ENCODE data around the gene BCAS3.
A peak's percentile ranks its signal among the peaks of the same experiment; 100 is the strongest.

Gene BCAS3

DNA sequence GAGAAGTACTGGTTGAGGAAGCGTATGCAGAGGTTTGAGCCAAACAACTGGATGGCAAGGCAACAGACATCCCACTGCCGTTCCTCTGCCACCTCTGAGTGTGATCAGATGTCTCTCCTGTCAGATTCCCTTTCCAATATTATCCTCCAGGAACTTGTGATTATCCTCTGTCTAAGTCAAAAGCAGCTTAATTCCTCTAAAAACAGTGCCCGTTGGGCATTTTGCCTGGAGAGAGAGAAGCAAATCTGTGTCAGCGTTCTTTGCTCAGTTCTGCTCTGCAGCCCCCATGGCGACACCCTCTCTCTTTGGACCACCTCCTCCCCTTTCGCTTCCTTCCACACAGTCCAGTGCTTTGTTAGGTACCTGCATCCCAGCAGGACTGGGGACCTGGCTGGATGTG is 665.9 kb downstream of the BCAS3 start:
- no peak overlapping the region for H3K4me3 Mint-ChIP-seq
- H3K36me3 Mint-ChIP-seq (ENCODE audit: low read depth): no peaks in the 10 kb centered on the region
- no peak for DNase-seq
- H3K9me3 Mint-ChIP-seq: peaks cover 4% of the 10 kb centered on the region
- no peak overlapping the region for H3K27ac Mint-ChIP-seq
- TF ChIP-seq, protein P1, sequence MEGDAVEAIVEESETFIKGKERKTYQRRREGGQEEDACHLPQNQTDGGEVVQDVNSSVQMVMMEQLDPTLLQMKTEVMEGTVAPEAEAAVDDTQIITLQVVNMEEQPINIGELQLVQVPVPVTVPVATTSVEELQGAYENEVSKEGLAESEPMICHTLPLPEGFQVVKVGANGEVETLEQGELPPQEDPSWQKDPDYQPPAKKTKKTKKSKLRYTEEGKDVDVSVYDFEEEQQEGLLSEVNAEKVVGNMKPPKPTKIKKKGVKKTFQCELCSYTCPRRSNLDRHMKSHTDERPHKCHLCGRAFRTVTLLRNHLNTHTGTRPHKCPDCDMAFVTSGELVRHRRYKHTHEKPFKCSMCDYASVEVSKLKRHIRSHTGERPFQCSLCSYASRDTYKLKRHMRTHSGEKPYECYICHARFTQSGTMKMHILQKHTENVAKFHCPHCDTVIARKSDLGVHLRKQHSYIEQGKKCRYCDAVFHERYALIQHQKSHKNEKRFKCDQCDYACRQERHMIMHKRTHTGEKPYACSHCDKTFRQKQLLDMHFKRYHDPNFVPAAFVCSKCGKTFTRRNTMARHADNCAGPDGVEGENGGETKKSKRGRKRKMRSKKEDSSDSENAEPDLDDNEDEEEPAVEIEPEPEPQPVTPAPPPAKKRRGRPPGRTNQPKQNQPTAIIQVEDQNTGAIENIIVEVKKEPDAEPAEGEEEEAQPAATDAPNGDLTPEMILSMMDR (IDR thresholded peaks at IDR 0.05): no peak
- H3K27me3 Mint-ChIP-seq (ENCODE audit: low read depth, poor library complexity): peaks cover 14% of the 10 kb centered on the region
- H3K4me1 Mint-ChIP-seq: peaks cover 6% of the 10 kb centered on the region

DNA sequence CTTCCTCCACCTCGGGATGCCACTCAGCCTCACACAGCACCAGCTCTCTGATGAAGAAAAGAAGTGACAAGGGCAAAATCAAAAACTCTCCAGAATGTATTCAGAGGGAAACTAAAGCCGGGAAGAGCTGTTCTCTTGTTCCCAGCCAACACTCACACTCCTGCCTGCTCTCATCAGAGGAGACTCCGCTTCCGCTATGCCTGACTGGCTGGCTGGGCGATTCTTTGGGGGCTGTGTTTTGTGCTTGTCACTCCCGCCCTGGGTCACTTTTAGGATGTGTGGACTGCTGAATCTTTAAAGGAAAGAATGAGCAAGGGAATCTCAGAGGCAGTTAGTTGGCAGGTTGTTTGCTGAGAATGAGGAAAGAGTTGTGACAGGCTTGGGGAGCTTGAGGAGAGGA is 667.4 kb downstream of the BCAS3 start:
- H3K9me3 Mint-ChIP-seq: peaks cover 4% of the 10 kb centered on the region

DNA sequence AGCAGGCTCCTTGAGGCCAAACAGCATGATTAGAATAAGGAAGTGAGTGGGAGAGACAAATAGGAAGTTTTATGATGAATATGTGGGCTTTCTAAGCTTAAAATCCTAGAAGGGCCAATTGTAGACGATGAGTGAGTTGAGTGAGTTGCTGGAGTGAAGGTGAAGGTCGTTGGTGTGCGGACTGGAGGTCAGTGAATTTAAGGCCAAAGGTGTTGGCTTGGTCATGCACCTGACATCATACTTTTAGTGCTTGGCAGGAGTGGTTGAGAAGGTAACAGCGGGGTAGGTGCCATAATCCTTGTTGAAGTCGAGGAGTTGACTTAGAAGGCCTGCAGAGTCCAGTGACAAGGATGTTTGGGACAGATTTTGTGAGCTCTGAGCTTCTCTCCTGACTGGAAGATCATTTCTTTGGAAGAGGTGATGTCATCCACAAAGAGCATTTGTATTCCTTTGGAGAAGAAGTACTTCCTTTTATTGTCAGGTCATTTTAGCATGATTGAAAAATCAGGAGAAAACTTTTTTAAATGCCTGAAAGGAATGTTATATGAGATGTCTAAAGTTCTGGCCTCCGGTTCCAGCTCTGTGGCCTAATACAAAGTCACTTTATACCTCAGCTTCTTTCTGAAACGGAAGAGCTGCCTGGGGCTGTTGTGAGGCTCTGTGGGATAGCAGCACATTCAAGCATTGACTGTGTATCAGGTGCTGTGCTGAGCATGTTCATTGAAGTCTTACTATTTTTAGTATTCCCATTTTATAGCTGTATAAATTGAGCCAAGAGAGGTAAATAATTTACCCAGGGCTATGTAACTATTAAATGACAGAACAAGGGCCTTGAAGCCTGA is 668.4 kb downstream of the BCAS3 start:
- TF ChIP-seq, protein P1 (IDR thresholded peaks at IDR 0.05): no peak
- H3K36me3 Mint-ChIP-seq (ENCODE audit: low read depth): no peaks in the 10 kb centered on the region
- H3K27ac Mint-ChIP-seq: no peak overlapping the region
- H3K4me3 Mint-ChIP-seq: no peak overlapping the region
- H3K9me3 Mint-ChIP-seq: peaks cover 4% of the 10 kb centered on the region
- no peak for DNase-seq
- no peaks in the 10 kb centered on the region for H3K4me1 Mint-ChIP-seq
- H3K27me3 Mint-ChIP-seq (ENCODE audit: low read depth, poor library complexity): peaks cover 14% of the 10 kb centered on the region

More for the DNA sequence above, 667.4 kb downstream of the BCAS3 start:
- TF ChIP-seq, protein P1 (IDR thresholded peaks at IDR 0.05): no peak
- no peak overlapping the region for H3K27ac Mint-ChIP-seq
- no peaks in the 10 kb centered on the region for H3K4me1 Mint-ChIP-seq
- H3K27me3 Mint-ChIP-seq (ENCODE audit: low read depth, poor library complexity): peaks cover 14% of the 10 kb centered on the region
- DNase-seq: peak; percentile 22
- no peaks in the 10 kb centered on the region for H3K36me3 Mint-ChIP-seq (ENCODE audit: low read depth)
- no peak overlapping the region for H3K4me3 Mint-ChIP-seq

DNA sequence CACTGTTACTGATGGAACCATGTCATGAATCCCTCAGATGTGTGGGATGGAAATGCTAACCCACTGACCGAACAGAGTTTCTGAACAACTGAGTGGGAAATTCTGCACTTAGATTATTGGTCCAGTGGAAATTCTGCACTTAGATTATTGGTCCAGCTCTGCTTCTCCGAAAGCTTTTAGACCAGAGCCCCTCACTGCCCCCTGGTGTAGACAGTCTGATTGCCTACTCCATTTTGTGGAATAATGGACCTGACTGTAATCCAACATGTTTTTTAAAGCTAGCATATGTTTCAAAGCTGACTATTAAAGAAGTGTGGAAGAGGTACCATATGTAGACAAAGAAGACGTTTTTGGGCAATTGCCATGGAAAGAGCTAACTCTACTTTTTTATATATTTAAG is 671.7 kb downstream of the BCAS3 start:
- TF ChIP-seq, protein P1 (IDR thresholded peaks at IDR 0.05): no peak
- Mint-ChIP-seq H3K4me3 (no peak overlapping the region), H3K27ac (no peak overlapping the region), H3K27me3 (ENCODE audit: low read depth, poor library complexity) (peaks cover 7% of the 10 kb centered on the region), H3K9me3 (peaks cover 4% of the 10 kb centered on the region), H3K4me1 (peaks cover 31% of the 10 kb centered on the region), H3K36me3 (ENCODE audit: low read depth) (no peaks in the 10 kb centered on the region)
- no peak for DNase-seq

DNA sequence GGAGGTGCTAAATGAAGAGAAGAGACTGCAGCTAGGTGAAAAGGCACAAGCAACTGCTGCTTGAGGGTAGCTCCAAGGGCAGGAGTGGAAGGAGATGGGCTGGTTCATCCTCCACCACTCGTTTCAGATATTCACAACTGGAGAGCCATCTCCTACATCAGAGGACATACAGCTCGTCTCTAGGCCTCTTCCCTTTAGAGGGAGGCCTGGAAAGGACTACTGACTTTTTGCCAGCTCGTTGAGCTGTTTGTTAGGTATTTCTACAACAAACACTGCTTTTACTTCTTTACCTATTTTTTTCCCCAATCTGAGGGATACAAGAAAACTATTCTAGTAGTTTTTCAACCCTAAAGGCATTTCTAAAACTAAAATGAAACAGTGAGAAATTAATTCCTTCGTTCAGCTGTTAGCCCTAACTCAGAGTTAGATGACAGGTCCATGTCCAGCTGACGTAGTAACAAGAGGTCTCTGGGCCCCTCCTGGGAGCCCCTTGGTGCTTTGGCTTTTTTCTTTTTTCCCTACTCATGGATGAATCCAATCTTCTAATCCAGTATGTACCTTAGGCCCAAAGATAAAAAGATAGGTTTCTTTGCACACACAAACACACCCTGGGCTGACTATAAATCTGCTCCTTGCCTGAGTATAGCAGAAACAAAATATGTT is 674.2 kb downstream of the BCAS3 start:
- Mint-ChIP-seq H3K27me3 (ENCODE audit: low read depth, poor library complexity) (peaks cover 7% of the 10 kb centered on the region), H3K9me3 (peaks cover 4% of the 10 kb centered on the region), H3K4me3 (no peak overlapping the region), H3K4me1 (peaks cover 46% of the 10 kb centered on the region), H3K36me3 (ENCODE audit: low read depth) (no peaks in the 10 kb centered on the region), H3K27ac (peak overlapping the region; percentile 87)
- TF ChIP-seq, protein P1 (IDR thresholded peaks at IDR 0.05): no peak
- DNase-seq: no peak

Measured in nephron progenitor cell (in vitro differentiated cells).